NCI-H2196 treated with DMSO at 0.1 percent for 48 hours (cell line): Measurements from ENCODE around the gene CEACAM20.
"Not testable (repeated sequence)": the region's sequence is repeated elsewhere in the genome, so short reads cannot be mapped to it uniquely, and the experiment has no call there.

Experiments
- DNase-seq: peaks from one replicate; lab custom pipeline; 2025; ENCODE audit not compliant: unreplicated experiment; lab: John Stamatoyannopoulos, UW

CEACAM20 gene

DNA sequence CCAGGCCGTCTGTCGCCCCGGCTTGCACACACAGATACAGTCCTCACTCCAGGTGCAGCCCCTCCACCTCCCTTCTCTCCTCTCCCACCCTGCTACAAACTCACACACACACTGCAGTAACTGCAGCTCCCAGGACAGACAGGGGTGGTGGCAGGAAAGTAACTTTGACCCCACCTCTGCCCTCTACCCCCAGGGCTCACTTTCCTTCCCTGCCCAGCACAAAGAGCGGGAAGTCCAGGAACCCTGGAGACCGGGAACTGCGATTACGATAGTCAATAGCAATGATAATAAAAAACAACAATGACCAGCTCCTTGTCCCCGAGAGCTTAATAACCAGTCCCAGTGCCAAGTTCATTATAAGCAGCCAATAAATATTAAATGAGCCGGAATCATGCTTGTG is at the start of gene CEACAM20:
CEACAM20 (minus strand) TSS at position 140 of the 400 bp plus-strand sequence. CDS start 166 bp downstream, outside the sequence.
- no peak for DNase-seq

DNA sequence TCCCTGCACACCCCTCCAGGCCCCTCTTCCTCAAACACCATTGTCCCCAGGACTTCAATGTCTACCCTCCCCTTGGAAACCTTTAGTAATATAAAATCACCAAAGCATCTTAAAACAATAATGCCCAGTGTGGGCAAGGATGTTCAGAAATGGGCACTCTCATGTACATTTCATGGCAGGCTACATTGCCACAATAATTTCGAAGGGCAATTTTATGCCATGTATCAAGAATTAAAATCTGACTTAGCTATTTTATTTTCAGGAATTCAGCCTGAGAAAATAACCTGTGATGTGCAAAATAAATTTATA is 48.0 kb upstream of the CEACAM20 start:
- DNase-seq: no peak

DNA sequence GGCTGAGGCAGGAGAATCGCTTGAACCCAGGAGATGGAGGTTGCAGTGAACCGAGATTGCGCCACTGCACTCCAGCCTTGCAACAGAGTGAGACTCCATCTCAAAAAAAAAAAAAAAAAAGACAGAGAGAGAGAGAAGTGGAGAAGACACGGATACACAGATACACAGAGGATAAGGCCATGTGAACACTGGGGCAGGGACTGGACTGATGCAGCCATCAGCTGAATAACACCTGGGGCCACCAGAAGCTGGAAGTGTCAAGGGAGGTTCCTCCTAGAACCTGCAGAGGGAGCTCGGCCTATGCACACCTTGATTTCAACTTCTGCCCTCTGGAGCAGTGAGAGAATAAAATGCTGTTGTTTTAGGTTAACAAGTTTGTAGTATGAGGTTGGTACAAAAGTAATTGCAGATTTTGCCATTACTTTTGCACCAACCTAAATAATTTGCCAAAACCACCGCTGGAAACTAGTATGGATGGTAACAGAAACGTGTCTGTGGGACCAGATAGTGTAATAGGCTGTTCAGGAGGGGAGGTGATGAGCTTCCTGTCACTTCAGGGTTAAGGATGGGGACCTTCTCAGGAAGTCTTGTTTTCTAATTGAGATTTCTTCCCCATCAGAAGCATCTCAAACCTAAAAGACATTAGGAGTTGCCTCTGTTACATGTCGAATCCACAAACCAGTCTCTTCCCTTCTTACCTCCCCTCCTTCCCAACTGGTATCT is 47.5 kb upstream of the CEACAM20 start:
- DNase-seq: peak; percentile 71

DNA sequence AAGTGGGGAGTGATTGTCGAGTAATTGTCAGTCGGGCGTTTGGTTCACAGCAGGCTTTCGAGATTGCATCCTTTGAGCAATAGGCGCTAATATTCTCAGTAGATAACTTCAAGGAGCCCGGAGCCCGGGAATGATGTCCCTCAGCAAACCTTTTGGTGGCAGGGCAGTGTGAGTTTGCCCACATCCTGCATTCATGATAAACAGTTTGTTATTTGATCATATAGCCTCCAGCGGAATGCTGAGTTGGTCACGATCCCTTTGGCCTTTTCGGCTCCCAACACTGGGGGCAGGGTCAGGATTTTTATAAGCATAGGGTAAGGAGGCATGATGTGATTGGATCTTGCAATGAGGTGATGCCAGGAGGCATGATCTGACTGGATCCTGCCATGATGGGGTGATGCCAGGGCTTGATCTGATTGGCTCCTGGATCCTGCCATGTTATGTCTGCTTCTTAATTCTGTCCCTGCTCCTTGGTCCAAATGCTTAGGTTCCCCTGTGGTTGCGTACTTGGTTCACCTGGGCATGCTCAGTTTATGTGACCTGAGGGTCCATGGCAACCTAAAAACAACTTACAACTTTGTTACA is 45.7 kb upstream of the CEACAM20 start:
- DNase-seq: no peak

DNA sequence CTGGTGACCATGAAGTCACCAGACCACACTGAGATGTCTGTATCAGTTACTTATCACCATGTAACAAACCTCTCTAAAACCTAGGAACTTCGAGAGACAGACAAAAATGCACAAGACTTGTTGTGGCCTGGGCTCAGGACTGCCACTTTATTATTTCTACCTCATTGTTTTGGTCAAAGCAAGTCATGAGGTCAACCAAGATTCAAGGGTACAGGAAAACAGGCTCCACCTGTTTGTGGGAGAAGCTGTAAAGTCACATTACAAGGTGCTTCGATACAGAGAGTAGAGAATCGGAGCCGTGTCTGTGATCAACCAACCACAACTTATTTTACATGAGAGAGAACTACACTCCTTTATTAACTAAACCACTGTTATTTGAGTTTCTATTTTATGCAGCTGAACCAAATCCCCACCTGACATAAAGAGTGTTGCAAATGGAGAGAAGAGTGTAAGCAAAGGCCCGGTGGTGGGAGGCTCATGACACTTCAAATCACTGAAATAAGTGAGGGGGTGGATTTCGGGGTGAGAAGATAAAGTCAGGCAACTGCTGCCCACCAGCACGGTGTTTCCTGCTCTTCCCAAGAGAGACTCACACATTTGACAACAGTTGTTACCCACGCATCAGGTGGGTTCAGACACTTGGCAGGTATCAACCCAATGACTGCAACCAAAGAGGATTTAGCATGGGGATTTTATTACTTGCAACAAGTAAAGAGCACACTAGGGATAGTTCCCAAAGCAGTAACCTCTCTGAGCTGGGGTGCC is 44.9 kb upstream of the CEACAM20 start:
- no peak for DNase-seq

DNA sequence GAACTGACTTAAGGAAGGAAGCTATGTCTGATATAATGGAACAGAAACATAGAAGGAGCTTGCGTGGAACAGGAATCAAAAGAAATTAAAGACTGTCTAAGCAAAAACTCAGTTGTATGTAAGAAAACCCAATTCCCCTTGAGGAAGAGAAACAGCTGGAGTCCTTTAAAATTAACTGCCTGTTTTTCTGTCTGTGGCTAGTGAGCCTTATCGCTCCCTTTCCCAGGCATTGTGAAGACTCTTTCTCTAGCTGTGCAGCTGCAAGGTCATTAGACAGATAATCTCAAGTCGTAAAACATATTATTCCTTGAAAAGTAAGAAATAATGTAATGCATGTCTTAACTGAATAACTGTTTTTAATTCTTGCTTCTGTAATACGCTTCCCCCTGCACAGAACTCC is 44.2 kb upstream of the CEACAM20 start:
- no peak for DNase-seq

DNA sequence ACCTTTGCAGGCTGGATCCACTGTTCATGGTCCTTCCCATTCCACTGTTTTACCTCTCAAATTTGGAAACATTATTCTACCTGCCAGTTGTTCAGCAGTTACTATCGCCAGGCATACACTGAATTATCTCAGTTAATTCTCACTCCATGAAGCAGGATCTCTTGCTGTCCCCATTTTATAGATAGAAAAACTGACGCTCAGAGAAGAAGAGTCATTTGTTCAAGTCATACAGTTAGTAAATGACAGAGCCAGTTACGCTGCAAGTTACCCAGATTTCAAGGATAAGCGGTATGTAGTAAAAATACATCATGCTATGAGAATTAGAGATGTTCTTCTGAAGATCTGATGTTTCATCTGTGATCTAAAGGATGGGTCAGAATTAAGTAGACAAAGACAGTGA is 43.7 kb upstream of the CEACAM20 start:
- DNase-seq: no peak

DNA sequence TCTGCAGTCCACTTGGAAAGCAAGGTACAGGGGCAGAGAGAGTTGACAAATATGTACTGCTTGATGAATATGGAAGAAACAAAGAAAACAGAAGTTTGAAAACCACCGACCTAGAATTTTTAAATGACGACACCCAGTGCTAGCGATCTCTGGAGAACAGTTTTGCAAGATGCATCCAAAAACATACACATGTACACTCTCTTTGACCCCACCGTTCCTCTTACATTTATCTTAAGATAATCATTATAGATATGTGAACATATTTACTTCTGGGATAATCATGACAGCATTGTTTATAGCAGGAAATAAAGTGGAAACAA is 43.1 kb upstream of the CEACAM20 start:
- no peak for DNase-seq

DNA sequence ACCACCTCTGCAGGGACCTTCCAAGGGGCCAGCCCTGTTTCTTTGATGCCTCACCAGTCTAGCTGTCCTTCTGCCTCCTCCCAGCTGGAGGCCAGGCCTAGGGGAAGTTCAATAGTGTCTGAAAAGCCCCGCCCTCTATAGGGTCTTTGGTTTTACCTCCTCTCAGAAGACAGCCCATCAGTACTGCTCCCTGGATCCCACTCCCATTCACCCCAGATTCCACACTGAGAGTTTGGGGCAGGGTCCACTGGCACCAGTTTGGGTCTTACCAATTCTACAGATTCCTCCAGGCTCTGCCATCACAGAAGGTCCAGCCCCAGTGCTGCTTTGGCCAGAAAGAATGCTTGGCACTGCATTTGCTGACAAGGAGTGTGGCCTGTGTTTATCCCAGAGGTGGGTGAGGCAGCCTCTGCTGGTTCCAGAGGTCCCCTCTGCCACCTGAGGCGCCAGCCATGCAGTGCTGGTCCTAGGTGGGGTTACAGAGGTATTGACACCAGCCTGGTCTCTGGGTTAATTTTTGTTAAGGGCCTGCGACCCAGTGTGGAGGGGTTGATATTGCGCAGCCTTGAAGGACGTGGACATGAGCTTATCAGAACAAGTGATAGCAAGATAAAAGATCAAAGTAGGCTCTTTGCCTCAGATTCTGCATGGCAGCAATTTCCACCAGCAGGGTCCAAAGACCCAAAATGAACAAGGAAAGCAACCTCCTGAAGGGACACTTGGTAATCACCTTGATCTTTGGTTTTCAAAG is 42.5 kb upstream of the CEACAM20 start:
- DNase-seq: no peak

DNA sequence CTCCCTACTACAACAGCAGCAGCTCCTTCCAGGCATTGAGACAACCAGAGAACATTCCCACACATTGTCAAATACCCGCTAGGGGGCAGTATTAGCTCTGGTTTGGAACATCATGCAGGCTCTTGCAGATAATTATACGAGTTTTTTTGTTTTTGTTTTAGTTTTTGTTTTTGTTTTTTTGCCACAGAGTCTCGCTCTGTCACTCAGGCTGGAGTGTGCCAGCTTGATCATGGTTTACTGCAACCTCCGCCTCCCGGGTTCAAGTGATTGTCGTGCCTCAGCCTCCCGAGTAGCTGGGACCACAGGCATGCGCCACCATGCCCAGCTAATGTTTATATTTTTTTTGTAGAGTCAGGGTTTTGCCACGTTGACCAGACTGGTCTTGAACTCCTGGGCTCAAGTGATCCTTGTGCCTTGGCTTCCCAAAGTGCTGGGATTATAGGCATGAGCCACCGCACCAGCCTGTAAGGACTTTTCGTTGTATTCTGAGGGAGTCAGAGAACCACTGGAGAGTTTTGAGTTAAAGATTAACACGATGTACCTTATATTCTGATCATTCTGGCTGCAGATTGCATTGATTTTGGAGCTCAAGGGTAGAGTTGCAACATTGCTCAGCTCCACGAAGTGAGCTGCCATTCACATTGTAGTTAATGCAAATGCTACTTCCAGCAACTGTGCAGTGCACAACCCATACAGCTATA is 41.7 kb upstream of the CEACAM20 start:
- peak; percentile 65 for DNase-seq

DNA sequence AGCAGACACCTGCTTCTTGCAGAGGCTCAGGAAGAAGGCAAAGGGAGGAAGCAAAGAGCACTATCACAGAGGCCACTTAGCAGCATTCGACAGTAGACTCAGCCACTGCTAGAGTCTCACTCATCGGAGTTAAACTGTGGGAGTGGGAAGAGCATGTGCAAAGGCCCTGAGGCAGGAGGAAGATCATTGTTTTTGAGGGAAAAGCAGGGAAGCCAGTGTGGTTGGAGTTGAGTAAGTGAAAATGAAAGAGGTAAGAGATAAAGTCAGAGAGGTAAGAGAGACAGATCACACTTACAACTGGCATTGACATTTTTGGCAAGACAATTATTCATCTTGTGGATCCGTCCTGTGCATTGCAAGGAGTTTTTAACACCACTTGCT is 41.1 kb upstream of the CEACAM20 start:
- no peak for DNase-seq

DNA sequence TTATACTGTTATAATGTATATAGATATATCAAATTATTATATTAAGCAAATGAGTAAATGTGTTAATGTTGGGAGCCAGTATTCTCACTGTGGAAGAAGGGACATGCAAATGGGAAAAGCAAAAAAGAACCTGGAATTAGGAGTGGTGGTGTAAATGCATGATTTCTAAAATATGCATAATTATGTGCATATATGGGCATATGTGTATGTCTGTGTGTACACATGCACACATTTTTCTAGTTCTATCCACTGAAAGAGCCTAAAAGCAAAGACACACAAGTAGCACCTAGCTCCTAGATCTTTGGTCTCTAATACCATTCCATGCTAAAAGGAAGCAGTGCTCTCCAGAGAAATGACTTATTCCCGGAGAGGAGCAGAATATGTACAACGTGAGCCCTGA is 38.3 kb upstream of the CEACAM20 start:
- no peak for DNase-seq

DNA sequence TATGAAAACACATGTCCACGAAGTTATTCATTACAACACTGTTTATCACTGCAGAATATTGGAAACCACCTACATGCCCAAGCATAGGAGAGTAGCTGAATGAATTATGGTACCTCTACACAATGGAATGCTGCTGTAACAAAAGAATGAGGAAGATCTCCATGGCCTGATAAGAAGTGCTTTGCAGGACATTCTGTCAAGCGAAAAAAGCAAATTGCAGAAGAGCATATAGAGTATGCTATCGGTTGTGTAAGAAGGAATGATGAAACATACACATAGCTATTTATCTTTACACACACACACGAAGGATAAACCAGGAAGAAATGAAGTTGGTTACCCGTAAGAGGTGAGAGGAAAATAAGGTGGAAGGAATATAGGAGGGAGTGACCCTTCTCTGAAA is 37.5 kb upstream of the CEACAM20 start:
- DNase-seq: no peak

DNA sequence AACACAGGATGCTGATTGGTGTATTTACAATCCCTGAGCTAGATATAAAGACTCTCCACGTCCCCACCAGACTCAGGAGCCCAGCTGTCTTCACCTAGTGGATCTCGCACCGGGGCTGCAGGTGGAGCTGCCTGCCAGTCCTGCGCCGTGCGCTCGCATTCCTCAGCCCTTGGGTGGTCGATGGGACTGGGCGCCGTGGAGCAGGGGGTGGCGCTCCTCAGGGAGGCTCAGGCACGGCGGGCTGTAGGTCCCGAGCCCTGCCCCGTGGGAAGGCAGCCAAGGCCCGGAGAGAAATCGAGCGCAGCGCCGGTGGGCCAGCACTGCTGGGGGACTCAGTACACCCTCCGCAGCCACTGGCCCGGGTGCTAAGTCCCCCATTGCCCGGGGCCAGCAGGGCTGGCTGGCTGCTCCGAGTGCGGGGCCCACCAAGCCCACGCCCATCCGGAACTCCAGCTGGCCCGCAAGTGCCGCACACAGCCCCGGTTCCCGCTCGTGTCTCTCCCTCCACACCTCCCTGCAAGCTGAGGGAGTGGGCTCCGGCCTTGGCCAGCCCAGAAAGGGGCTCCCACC is 33.7 kb upstream of the CEACAM20 start:
- DNase-seq: not testable (repeated sequence)

DNA sequence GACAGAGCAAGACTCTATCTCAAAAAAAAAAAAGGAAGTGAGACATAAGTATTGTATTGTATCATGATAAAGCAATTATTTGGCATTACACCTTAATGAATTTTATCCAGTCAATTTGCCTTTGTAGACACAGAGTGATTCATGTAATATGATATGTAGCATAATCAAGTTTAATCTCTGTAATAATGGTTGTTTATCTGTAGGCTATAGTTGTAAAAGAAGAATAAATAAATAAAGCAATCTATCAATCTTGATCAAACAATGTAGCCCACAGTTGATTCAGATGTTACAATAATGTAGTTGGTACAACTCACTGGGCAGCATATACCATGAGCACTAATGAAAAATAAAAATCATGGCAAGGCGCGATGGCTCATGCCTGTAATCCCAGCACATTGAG is 28.5 kb upstream of the CEACAM20 start:
- no peak for DNase-seq

DNA sequence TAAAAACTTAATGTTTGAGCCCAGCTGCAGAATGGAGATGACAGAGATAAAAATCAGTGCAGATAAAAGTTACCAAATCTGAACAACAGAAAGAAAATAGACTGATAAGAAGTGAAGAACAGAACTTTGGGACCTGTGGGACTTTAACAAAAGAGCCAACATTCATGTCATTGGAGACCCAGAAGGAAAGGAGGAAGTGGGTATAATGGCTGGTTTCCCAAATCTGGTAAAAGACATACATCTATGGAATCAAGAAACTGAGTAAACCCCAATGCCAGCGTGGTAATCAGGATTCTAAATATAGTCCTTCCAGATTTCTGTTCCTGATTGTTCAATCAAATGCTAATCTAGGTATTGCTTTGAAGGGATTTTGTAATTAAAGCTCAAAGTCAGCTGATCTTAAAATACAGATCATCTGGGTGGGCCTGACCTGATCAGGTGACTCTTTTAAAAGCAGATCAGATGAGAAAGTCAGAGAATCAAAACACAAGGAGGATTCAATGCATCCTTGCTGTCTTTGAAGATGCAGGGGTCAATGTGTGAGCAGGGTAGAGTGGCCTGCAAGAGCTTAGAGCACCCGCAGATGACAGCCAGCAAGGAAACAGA is 25.3 kb upstream of the CEACAM20 start:
- no peak for DNase-seq

DNA sequence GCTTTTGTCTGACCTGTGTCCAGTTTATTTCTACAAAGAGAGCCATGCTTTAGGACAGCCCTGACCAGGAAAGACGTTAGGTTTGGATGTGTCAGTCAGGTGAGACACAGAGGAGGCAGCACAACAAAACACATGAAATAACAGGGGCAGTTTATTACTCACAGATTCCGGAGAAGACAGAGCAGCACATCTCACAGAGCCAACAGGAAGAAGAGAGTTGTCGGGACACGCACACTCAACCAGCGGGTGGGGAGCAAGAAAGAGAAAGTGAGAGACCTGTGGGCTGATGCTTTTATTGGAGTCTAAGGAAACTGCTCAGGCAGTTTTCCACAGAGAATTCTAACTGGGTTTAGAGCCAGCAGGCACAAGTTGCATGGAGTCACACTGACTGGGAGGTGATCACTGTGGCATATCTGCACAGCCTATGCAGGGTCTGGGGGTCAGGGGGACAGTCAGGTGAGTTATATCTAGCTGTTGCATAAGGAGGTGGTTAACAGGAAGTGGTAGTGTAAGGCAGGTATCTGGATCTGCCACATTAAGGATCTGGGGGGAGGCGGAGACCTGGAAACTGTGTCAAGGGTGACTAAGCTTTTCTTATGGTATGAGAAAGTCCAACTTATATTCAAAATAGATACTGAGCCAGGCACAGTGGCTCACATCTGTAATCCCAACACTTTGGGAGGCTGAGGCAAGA is 24.1 kb upstream of the CEACAM20 start:
- no peak for DNase-seq

DNA sequence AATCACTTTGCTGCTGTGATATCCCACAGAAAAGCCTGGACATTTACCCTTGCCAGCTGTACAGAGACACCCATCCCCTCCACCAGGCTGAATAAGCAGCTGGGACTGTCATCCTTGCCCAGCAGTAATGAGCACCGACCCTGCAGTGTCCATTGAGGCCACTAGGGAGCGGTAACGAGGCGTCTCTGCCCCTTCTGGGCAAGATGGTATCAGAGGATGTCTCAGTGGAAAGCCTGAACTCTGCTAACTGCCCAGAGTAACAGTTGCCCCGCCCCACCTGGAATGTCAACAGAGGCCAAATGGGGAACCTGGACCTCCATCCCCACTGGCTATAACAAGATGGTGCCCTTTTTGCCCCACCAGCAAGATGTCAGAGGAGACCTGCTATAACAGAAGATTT is 22.8 kb upstream of the CEACAM20 start:
- no peak for DNase-seq

DNA sequence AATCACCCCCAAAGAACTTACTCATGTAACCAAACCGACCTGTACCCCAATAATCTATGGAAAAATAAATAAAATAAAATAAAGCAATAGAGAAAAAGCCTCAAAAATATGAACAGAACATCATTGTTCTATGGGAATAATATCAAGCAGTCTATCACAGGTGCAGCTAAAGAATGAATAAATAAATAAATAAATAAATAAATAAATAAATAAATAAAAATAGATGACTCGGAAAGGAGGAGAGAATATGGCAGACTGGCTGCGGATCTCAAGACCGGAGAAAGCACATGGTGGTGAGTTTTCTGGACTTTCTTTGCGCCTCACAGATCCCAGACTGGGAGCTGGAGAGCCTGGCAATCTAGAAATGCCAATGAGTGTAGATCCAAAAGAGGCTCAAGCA is 22.4 kb upstream of the CEACAM20 start:
- DNase-seq: no peak

DNA sequence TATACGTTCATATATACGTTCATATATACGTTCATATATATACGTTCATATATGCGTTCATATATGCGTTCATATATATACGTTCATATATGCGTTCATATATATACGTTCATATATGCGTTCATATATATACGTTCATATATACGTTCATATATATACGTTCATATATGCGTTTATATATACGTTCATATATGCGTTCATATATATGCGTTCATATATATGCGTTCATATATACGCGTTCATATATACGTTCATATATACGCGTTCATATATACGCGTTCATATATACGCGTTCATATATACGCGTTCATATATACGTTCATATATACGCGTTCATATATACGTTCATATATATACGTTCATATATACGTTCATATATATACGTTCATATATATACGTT is 21.5 kb upstream of the CEACAM20 start:
- not testable (repeated sequence) for DNase-seq
